HG03025 (cell line): ENCODE data around the gene CDK11B.
"Not testable (repeated sequence)": the region's sequence is repeated elsewhere in the genome, so short reads cannot be mapped to it uniquely, and the experiment has no call there.

Experiments used
- ATAC-seq: cut with Tn5 transposase; IDR thresholded peaks from one replicate; pipeline ENCODE4 v1.9.1; 2021; ENCODE audit warnings: mild to moderate bottlenecking, moderate library complexity; ENCODE audit not compliant: unreplicated experiment, low FRiP score

Gene CDK11B

DNA sequence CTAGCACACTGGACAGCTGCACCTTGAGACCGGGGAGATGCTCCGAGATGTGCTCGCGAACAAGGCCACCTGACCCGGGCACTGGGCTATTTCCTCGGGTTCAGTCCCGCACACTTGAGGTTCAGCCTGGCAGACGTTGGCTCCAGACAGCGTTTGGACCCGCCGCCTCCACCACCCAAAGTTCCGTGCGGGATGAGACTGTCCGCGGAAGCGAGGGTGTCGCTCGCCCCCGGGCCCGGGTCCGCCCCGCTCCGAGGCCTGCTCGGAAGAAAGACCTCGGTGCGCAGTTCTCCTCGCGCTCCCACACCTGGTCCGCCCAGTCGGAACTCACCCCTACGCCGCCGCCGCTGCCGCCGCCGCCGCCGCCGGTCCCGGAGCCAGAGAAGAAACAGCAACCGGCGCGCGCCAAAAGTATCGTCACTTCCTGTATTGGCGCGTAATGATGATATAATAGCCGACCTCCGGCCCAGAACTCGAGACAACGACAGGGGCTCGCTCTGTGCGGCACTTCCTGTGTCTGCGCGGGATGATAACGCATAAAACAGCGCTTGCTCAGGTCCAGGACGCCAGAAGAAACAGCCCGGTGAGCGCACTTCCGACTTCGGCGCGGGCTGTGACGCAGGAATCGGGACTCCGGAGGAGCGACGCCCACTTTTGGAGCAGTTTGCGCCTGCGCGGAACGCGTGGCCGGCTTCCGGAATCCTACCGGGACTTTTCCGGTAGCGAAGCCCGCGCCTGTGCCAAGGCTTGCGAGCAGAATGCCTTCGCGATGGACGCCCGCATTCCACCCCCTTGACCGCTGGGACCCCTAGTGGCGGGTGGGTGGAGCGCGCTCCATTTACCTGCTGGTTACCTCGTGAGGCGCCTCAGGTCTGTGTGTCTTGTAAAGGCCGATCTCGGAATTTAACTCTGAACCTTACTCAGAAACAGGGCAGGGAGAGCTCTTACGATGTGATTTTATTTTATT is at the start of gene CDK11B:
TSS of gene CDK11B (minus strand) at position 422 of the 967 bp plus-strand sequence. CDS start 1,519 bp downstream, outside the sequence.
- ATAC-seq, result peak; percentile 89

DNA sequence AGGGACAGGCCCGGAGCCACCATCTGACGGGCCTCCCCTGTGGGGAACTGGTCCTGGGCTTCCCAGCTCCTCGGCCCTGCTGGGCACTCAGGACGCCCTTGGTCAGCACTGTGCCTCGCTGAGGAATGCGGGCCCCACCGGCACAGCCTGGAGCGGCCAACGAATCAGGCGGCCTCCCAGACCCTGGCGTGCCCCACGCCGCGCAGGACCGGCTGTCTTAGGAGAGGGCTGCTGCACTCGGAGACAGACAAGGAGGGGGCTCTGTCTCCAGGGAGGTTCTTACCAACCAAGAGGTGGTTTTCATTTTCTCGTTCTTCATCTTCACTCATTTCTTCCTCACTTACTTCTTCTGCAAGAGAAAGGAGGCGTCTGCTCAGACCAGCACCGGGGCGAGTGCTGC is 49.1 kb upstream of the CDK11B start:
- not testable (repeated sequence) for ATAC-seq

DNA sequence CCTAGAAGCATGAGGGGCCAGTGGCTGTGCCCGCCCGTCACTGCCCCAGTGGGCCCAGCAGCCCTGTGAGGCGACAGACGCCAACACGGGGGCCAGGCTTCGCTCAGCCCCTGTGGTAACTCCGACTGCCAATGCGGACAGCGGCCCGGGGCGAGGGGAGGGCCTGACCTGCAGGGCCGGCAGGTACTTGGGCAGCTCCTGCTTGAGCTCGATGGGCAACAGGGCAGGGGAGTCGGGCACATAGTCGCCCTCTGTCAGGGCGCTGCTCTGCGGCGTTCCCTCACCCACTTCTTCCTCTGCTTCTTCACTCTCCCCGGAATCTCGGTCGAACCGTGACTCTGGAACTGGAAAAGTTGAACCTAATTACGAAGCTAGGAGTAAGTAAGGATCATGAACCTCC is 48.4 kb upstream of the CDK11B start:
- not testable (repeated sequence) for ATAC-seq

DNA sequence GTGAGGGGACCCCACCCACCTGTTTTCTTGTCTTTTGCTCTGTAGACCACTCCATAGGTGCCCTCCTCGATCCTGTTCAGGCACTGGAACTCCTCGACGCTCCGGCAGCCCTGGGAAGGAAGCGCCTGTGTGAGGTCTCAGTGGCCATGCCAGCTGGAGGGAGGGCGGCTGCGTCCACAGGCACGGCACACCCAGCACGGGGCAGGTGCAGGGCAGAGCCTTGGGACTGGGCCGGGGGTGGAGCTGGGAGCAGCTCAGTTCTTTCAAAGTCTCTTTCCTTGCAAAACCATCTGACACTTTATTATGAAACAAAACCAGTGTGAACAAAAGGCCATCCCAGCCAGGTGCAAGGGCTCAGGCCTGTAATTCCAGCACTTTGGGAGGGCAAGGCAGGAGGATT is 46.8 kb upstream of the CDK11B start:
- ATAC-seq, result not testable (repeated sequence)

DNA sequence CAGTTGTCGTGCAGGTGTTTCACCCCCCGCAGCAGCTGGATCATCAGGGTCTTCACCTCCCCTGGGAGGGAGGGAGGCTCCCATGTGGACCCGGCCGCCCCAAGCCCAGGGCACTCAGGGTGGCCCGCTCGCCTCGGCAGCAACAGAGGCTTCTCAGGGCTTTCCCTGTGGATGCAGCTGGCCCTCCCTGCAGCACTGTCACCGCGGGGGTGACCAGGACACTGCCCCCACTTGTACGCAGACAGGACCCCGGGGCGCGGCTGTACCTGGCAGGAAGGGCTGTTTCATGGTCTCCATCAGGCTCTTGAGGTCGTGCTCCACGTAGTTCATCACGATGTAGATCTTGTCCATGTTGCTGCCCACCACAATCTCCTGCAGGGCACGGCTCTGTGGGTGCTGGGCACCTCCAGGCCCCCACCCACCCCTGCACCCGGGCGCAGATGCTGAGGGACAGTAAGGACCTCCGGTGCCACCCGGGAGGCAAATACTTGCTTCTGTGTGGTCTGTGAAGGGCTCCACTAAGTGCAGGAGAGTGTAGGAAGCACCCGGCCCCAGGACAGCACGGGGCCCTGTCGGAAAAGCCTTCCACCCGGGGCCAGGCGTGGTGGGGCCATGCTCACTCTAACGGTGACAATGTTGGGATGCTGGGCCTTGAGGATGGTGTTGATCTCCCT is 45.6 kb upstream of the CDK11B start:
- not testable (repeated sequence) for ATAC-seq

DNA sequence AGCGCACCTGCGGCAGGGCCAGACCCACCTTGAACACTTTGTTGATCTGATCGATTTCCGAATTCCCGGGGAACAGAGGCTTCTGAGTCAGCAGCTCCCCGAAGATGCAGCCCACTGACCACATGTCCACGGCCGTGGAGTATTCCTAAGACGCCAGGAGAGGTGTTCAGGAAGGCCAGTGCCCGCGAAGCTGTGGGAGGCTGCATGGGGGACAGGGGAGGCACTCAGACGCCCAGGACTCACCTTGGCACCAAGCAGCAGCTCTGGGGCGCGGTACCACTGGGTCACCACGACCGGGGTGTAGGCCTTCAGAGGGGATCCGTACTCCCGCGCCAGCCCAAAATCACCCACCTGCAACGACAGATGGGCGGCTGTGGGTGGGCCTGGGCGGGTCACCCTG is 45.0 kb upstream of the CDK11B start:
- ATAC-seq, result no peak

DNA sequence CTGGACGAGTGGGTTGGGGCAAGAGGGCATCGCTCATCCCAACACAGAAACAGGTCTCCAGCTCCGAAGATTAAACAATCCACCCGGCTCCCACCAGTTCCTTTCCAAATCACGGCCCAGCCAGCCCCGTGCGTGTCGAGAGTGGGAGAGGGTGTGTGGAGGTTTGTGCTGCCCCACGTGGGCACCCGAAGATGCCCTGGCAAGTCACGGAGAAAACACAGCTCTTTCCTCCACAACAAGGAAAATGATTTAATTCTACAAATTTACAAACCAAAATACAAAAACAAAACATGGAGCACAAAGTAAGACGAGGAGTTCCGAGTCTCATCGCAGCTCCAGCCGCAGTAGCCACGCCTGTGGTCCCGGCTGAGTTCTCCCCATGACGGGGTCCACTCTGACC is 43.7 kb upstream of the CDK11B start:
- not testable (repeated sequence) for ATAC-seq

DNA sequence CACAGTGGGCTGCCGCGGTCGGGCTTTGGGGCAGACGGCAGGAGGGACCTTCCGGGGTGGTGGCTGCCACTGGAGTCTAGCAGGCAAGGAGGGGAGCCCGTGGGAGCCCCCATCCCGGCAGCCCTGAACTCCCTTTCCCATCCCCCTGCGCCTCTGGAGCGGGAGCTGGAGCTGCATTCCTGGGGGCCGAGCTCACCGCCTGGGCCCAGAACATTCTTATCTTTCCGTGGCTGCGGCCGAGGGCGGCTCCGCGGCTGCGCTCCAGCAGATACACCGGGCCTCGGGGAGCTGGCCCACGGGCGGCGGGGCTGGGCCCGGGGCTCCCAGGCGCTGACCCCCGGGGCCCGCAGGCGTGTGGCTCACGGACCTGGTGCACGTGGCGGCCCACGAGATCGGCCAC is 41.8 kb upstream of the CDK11B start:
- ATAC-seq, result not testable (repeated sequence)

DNA sequence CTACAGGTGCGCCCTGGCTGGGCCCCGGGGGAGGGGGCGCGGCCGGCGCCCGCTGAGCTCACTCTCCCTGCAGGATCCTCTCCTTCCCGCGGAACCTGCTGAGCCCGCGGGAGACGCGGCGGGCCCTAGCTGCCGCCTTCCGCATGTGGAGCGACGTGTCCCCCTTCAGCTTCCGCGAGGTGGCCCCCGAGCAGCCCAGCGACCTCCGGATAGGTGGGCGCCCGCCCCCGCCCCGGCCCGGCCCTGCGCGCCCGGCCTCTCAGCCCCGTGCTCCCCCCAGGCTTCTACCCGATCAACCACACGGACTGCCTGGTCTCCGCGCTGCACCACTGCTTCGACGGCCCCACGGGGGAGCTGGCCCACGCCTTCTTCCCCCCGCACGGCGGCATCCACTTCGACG is 41.3 kb upstream of the CDK11B start:
- not testable (repeated sequence) for ATAC-seq

DNA sequence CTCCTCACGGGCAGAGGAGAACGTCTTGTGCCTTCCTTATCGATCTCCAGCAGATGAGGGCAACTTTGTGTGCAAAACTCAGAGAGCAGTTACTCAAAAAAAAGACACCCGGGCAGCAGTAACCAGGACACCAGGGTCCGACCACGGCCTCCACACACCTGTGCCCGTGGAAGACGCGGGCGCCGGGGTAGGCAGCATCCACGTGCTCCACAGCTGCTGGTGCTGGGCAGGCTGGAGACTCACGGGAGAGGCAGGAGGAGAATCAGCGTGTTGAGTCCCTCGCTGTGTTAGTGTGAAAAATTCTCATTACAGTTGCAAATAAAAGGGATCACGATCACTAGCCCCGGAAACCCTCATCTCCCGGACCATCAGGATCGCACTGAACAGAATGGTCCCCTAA is 40.3 kb upstream of the CDK11B start:
- ATAC-seq, result not testable (repeated sequence)

DNA sequence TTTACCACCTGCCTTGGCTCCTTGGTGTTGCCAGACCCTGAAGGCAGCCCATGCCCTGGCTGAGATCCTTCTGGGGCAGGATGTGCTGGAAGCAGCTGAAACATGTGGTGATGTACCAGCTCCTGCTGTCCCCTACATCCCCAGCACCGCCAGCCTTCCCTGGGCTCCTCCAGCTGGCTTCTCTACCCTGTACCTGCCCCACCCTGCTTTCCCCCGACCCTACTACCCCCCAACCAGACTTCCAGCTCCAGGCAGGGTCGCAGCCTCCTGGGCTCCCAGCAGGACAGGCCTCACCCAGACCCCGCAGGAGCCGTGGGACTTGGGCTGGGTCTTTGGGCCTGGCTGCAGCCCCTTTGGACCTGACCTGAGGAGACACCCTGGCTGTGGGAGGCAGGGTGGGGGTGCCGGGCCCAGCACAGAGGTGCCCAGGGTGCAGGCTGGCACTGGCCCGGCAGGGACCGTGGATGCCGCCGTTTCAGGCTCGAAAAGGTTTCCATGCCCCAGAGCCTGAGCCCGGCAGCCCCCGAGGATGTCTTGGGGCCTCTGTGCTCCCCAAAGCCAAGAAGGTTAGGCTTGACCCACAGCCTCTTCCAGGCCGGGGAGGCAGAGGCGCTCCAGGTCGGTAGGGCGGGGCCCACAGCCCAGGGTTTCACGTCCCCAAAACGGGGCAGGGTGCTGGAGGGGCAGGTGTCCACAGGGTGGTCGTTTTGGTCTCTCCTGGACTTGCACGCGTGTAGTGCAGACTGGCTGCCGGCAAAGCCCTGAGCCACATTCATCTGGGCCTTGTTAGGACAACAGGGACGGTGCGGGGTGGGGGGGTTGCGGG is 38.8 kb upstream of the CDK11B start:
- ATAC-seq, result not testable (repeated sequence)

DNA sequence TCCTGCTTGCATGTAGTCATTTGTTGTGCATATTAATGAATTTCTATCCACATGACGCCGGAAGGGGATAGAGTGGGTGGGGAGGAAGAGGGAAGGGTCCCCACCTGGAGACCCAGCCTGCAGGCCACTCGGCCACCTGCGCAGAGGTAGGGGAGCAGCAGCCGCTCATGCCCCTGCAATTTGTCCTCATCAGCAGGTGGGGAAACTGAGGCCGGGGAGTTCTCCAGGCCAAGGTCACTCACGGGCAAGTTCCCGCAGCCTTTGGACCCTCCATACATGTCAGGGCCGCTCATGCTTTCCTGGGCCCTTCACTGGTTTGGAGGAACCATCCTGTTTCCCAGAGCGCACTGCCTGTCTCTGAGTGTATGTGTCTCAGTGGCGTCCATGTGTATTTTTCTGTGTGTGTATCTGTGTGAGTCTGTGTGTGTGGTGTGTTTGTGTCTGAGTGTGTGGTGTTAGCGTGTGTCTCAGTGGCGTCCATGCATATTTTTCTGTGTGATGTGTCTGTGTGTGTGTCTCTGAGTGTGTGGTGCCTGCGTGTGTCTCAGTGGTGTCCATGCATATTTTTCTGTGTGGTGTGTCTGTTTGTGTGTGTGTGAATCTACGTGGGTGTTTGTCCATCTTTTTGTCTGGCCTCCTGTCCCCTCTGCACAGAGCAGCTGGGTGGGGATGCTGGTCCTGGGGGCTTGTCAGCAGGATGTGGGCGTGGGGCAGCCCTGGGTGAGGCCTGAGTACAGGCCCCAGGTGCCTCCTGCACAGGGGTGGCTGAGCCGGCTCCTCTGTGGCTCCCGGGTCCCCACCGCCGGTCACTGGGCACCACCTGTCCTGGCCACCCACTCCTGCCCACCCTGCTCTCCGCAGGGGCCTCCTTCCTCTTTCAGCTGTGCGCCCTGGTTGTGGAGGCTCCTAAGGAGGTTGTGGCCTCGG is 37.9 kb upstream of the CDK11B start:
- not testable (repeated sequence) for ATAC-seq

DNA sequence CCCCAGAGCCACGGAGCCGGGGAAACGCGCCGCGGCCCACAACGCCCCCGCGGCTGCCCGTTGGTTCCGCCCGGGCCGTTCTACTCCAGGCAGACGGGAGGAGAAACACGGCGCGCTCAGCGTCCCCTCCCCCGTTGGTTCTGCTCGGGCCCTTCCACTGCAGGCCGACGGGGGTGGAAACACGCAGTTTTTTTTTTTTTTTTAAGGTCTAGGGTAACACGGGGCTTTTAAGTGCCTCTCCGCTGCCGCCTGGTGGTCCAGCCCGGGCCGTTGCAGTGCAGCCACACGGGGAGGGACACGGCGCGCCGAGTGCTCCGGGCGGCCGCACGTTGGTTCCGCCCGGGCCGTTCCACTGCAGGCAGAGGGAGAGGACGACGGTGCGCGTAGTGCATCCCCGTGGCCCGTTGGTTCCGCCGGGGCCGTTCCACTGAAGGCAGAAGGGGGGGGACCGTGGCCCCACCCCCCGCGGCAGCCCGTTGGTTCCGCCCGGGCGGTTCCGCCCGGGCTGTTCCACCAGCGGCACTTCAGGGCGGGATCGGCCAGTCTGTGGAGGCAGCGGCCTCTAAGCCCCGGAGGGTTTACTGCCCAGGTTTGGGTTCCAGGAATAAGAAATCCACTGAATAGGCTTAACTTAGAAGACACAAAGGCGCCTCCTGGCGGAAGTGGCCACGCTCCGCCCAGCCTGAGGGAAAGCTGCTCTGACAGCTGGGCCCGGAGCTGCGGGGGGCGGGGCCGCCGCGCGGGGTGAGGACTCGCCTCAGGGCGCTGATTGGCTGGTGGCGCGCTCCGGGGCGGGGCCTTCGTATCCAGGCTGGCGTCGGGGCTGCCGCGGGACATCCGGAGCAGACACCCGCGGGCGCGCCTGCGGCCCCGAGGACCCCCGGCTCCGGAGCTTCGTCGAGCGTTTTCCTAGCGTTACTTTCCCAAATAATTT is 34.2 kb upstream of the CDK11B start, which contains the start of gene SLC35E2B:
TSS of gene SLC35E2B (minus strand) at position 82 of the 934 bp plus-strand sequence. CDS start 16,096 bp downstream, outside the sequence.
- ATAC-seq, result peak; percentile 65

DNA sequence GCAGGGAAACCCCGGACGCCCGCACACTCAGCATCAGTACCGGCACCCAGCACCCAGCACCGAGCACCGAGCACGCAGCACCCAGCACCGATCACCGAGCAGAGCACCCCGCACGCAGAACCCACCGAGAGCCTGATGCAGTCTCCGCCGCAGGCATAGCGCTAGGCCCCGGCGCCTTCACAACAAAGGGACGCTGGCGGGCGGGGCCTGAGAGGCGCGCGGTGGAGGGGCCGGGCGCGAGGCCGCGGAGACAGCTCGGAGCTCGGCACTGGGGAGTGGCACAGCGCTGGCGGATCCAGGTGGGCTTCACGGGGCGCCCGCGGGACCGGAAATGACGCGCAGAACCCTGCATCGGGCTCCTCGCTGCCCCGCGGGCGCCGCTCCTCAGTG is 33.5 kb upstream of the CDK11B start:
- ATAC-seq, result peak; percentile 31

DNA sequence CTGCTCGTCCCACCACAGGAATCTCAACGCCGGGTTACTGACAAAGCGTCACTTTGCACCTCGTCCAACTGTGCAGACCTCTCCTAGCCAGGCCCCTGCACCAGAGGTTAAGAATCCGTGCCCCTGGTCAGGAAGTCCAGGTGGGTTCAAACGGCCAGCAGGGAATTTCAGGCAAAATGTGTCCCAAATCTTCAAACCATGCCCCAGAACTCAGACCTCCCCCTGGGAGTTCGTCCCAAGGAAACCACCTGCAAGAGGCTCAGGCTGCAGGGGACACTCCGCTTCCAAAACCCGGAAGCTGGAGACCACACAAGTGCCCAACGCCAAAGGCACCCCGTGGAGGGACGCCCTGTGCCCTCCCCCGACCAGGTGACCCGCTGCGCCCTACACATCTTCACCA is 32.6 kb upstream of the CDK11B start:
- not testable (repeated sequence) for ATAC-seq

DNA sequence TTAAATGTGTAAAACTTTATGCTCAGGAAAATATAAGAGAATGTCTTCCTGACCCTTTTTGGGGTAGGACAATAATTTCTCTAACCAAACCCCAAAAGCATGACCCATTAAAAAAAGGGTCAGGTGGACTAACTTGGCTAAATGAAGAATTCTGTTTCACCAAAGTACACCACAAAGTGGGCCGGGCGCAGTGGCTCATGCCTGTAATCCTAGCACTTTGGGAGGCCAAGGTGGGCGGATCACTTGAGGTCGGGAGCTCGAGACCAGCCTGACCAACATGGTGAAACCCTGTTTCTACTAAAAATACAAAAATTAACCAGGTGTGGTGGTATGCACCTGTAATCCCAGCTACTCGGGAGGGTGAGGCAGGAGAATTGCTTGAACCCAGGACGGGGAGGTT is 30.7 kb upstream of the CDK11B start:
- not testable (repeated sequence) for ATAC-seq

DNA sequence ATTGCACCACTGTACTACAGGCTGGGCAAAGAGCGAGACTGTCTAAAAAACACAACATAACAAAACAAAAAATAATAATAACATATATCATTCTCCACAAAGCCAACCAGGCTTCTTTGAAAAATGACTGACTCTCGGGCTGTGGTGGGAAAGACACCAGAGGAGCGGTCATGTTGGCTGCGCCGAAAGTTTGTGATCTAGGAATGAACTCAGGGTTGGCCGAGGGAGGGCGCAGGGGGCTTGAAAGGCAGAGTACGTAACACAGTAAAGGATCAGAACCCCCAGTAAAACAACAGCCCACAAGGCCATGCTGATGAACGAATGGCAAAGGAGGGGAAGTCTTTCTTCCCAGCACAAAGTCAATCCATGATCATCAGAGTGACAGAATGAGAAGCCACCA is 29.0 kb upstream of the CDK11B start:
- ATAC-seq, result no peak

DNA sequence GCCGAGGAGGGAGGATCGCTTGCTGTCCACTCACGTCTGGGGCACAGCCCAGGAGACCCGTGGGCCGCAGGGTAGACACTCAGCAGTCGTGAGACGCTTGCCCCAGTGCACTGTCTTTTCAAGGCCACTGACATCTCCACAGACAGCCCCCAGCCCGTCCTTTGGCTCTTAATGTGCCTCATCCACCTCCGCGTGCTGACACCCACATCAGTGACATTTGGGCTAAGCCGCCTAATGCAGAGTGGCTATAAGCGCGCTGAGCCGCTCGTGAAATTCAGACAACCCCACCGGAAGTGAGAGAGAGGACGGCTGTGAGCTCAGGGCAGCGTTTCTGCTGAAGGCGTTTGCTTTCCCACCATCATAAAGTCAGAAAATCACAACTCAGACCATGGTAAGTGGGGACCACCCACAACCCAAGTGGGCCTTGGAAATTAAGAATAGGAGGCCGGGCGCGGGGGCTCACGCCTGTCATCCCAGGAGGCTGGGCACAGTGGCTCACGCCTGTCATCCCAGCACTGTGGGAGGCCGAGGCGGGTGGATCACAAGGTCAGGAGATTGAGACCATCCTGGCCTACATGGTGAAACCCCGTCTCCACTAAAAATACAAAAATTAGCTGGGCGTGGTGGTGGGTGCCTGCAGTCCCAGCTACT is 25.4 kb upstream of the CDK11B start:
- no peak for ATAC-seq
